Tongue (tissue), 2 donors: ENCODE measurements around the gene CLDN22. TPM values are rescaled to one million over a fixed set of nuclear protein-coding genes. Genes with fewer than 3 reads are reported as not detected.
"Not testable (repeated sequence)": the region's sequence is repeated elsewhere in the genome, so short reads cannot be mapped to it uniquely, and the experiment has no call there.

Experiments used
- DNase-seq: peaks from one replicate; pipeline ENCODE4 v3.0.0-alpha.2; 2015
- total RNA-seq: library from RNA; depleted of rRNA; stranded (reverse); fragments of >200 nt; gene quantifications from one replicate; pipeline ENCODE4 v1.2.3, GENCODE V29; 2014

CLDN22 gene
- total RNA-seq, 1 donor from 2014 or later: 0.31 TPM

DNA sequence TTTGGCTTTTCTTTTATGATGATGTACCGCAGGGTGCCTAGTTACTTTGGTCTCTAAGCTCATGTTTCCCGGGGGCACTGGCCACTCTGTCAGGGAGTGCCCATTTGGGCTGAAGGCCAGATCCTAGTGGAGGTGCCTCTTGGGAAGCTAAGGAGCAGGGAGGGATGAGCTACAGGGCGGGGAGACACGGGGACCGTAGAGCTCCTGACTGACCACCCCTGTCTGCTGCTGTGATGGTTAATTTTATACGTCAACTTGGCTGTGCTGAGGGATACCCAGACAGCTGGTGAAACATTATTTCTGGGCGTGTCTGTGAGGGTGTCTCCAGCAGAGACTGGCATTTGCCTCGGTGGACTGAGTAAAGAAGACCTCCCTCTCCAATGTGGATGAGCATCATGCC lies 27.1 kb upstream of the CLDN22 start:
- no peak for DNase-seq

DNA sequence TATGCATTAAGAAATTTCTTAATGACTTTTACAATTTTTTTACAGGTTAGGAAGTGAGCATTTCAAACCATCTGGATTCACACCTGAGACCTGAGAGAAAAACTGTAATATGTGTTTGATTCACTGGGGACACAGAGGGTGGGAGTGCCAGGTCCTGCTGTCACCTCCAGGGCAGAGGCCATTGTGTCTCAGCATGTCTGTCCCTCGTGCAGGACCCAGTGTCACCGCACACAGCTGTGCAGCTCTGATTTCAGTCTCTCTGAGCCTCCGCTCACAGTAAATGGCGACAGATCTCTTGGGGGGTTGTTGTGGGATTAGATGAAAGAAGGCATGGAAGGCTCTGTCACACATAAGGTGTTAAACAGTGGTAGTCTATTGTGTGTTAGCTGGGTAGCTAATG lies 25.2 kb upstream of the CLDN22 start:
- no peak for DNase-seq

DNA sequence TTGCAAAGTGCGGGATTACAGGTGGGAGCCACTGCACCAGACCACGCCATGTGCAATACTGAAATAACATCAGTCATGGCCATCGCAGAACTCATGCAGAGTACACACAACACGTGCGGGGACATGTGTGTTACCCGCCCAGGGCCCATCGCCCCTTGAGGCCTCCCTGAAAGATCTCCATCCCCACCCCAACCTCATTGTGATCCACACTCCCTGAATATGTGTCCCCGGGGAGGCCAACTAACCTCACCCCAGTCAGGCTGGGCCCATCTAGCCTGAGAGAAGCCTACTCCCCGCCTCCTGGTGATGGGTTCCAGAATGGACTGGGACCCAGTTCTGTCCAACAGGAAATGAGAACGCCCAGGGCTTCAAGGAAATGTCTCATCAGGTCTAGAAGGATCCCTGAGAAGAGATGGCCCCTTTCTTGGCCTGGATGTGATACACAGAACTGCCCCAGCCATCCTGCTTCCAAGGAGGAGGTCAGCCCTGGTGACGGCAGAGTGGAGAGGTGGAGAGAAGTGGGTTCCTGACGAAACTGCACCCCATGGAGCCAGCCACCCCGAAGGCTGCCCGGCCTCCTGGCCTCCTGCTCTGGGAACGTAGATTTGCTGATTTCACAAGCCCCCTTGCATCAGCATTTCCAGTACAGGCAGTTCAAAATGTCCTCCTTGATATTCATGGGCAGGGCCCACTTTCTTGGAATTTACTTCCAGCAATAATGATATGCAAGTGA lies 24.6 kb upstream of the CLDN22 start:
- DNase-seq: no peak

DNA sequence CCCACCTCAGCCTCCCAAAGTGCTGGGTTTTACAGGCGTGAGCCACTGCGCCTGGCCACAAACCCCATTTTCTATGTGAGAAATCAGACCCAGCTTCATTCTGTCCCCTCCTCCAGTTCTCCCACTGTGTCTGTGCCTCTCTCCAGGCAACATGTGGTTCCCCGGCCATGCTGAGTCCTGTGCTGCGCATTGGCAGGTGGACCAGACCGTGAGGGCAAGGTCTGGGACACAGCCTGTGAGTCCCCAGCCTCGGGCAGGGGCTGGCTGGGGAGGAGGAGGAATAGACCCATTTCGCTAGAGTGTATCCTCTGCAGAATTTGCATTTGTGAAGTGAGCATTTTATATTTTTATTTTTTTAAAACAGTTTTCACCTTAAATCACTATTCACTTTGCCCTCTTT lies 23.7 kb upstream of the CLDN22 start:
- DNase-seq: no peak

DNA sequence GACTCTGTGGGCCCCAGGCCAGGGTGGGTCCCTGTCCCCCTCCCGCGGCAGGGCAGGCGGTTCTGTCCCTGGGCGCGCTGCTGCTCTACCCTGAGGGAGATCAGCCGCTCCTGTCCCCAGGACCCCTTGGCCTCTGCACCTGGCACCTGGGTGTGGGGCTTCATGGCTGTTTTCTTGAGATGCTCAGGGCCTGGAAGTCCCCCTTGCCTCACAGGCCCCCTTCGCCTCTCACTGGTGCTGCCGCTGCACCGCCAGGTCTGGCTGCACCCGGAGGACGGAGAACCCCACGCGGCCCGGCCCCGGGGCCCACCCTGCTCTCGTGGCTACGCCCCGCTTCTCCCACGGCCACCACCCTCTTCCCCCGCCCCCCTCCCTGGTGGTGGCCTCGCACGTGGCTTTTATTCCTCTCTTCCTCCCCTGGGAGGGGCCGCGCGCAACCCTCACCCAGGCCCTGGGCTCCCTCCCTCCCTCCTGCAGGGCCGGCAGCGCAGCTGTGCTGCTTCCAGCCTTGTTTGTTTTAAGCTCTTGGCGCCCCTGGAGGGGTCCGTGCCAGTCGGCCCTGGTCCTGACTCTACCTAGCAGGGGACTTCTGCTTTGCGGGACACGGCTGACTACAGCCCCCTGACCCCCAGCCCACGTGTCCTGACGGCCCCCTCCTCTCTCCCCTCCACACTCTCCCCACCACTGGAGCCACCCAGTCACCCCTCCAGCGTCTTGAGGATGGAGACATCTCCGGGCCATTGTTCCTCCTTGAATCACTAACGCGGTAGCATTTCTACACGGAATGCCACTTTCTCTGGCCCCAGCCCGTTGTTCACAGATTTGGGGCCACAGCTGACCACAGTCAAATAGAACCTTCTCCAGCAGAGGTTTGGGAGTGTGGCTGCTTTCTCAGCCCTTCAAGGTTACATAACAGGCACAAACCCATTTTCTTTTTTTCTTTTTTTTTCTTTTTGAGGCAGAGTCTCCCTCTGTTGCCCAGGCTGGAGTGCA lies 22.8 kb upstream of the CLDN22 start:
- DNase-seq: peak; percentile 45

DNA sequence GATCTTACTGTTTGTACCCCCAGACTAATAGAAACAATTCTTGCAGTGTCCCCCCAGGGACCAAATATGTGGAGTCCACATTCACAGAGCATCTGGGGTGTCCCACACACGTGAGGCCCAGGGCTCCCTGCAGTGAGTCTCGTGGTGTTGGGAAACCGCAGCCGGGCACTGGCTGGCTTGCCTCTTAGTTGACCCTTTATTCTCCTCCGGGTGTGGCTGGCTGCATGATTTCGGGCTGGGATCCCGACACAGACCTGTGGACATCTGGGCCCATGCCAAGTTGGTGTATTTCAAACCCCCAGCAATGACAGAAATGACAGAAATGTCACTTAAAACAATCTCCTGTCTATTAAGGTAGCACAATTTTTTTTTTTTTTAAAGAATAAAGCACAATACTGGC lies 17.8 kb upstream of the CLDN22 start:
- no peak for DNase-seq

DNA sequence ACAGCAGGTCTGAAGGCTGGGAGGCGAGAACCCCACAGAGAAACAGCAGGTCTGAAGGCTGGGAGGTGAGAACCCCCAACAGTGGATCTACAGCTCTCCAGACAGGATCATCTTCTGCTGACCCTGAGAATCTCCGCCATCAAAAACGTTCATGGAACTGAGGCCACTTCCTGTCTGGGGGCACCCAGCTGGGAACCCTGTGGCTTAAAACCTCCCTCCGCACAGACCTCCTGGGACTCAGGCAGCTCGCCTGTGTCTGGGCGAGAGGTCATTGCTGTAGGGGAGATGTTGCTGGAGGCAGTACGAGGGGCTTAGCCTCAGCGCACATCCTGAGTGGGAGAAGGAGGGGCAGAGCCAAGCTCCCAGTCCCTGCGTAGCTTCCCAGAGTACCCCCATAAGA lies 17.3 kb upstream of the CLDN22 start:
- no peak for DNase-seq

DNA sequence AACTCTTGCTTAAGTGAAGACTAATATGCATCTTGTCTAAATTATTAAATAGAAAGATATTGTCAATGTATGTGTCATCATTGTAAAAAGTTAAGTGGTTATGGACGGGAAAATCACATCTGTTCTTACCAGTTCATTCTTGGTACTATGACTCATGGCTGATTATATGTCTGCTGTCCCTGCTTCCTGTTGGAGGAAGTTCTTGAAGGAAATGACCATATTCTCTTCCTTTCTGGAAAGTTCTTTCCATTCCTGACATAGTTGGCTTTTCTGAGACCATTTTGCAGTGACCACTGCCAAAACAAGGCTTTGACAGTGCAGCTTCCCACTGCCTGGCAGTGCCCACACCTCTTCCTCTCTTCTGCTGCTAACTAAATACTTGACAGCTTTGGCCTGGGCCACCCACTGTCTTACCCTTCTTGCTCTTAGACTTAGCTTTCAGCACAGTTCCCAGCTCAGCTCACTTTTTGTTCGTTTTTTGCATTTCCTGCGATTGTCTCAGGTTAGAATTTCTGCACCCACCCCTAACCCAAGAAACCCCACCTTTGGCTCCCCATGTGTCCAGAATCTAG lies 15.4 kb upstream of the CLDN22 start:
- DNase-seq: no peak

DNA sequence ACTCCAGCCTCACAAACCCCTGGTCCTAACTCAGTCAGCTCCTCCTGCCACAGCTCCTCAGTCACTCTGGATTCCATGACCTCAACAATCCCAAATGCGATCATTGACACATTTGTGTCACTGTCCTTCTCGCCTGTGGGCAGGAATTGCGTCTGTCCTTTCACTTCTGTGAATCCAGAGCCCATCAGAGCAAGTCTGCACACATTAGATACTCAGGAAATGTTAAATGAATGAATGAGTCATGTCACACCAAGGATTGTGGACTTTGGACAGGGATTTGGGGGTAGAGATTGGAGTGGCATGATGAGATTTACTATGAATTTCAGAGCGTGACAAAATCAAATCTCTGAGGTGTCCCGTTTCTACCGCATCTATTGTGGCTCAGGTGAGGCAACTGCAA lies 13.9 kb upstream of the CLDN22 start:
- no peak for DNase-seq

DNA sequence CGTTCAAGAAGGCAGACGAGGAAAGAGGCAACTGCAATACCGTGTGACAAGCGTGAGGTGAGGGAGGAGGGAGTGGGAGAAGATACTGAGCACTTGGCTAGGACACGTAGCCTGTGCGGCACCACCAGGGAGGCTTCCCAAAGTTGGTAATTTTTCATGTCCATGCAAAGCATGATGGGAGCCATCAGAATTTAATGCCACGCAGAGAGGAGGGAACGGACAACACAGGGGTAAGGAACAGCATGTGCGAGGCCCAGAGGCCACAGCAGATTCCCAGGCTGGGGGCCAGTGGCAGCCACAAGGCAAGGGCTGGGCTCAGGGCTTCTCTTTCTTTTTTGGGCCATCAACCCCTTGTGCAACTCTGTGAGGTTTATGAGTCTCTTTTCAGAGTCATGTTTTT lies 13.1 kb upstream of the CLDN22 start:
- DNase-seq: no peak

DNA sequence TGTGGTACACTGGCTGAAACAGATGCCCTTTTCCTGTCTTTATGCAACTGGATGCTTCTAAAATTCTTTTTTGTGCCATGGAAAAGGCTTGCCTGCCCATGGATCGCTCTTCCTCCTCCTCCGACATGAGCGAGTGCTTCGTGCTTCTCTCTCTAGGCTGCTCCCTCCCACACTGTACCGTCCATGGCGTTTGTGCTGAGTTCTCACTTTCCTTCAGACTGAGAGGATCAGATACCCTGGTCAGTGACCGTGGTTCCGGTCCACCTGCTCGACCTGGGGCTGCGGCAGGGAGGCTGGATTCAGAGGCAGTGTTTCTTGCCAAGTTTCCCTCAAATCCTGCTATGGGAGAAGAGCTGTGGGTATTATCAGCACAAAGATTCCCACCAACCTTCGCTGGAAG lies 12.4 kb upstream of the CLDN22 start:
- DNase-seq: no peak

DNA sequence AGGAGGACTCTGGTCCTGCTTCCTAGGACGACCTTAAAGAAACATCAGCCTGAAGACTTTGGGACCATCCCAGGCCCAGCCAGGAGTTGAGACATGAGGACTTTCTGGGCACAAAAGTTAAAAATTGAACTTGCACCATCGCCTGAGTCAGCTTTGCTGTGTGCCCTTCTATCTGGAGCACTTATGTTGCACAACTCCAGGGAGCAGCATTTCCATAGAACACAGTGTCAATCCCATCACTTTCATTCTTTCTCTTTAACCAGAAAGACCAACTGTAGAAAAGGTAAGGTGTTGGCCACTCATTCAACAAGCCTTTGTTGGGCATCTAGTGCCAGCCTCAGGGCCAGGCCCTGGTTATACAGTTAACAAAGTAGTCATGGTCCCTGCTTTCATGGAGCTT lies 10.8 kb upstream of the CLDN22 start:
- no peak for DNase-seq

DNA sequence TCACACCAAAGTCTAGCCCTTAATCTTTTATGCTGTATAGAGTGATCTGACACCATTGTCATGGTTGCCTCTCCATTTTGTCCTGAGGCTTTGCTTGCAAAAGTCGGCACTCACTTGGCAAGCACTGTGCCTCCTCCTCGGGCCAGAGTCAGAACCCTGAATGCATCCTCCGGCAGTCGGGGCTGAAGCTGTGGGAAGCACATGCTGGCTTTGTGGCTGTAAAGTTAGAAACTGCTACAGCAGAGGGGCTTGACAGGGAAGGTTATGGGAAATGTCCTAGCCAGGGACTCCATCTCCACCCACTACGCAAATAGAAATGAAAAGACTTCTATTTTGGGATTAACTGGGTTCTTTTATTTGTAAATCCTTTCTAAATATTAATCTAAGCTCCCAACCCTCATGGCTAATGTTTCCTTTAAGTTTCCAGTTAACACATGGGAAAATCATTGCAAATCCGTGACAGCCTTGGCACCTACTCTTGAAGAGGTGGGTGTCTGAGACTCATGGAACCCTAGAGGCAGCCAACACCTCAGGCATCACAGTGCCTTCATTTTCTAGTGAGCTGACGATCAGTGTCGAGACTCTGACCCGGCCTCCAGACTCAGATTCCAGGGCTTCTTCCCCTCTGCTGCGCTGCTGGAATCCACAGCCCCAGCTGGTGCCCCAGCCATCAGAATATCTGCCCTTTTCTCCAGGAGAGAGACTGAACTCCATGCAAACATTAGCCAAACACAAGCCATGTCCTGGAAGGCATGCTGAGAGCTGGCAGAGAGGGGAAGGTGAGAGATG lies 10.1 kb upstream of the CLDN22 start:
- DNase-seq: peak; percentile 30

DNA sequence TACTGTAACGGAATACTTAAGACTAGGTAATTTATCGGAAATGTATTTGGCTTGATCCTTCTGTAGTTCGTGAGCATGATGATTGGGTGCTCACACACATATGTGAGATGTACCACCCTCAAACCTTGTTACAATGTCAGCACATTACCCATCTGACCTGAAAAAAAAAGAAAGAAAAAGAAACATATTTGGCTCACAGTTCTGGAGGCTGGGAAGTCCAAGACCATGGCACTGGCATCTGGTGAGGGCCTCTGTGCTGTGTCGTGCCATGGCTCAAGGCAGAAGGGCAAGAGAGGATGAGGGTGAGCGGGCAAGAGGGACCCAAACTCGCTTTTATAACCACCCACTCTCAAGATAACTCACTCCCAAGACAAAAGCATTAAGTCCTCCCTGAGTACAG lies 9.2 kb upstream of the CLDN22 start:
- DNase-seq: no peak

DNA sequence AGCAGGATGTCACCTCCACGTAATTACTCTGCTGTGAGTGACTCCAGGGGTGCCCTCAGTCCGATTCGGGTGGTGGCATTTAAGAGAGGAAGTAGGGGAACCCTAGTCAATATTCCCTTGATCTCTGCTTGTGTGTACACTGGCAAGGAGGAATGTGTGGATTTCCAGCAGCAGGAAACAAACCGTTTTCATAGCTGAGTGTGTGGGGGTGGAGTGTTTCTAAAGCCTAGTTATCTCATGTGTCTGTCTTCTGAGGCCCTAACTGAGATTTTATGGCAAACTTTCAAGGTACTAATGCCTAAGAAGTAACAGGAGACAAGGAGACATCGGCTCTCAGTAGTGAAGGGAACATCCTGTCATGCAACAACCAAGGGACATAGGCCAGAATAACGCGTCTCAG lies 8.8 kb upstream of the CLDN22 start:
- no peak for DNase-seq

DNA sequence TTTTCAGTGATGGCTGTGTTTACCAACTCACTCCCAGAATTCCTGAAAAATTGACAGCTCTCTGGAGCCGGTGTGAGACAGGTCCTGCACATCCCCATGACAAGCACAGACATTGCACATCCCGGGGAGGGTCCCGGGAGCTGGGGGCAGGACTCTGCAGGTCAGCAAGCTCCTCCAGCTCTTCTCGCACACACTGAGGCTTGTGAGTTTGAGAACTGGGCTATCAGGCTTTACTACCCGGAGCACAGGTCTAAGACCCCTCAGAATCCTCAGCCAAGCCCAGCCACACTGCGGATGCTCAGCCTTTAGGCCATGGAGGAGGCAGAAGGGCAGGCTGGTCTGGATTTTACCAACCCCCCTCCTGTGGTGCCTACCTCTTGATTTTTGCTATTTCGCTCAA lies 7.8 kb upstream of the CLDN22 start:
- DNase-seq: no peak

DNA sequence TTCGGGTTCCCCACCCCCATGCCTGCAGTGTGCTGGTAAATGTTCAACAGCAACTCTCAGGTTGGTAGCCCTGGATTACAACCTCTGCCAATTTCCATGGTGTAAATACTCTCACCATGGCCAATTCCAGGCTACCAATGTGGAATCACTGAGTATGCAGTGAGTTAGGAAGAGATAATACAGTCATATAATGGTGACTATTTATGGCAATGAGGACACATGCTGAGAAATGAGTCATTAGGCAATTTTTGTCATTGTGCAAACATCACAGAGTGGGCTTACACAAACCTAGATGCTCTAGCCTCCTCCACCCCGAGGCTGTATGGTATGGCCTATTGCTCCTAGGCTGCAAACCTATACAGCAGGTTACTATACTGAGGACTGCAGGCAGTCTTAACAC lies 6.8 kb upstream of the CLDN22 start:
- DNase-seq: no peak

DNA sequence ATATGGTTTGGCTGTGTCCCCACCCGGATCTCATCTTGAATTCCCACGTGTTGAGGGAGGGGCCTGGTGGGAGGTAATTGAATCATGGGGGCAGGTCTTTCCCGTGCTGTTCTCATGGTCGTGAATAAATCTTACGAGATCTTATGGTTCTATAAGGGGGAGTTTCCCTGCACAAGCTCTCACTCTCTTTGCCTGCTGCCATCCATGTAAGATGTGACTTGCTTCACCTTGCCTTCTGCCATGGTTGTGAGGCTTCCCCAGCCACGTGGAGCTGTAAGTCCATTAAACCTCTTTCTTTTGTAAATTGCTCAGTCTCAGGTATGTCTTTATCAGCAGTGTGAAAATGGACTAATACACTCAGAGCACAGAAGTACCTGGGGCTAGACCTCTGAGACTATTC lies 6.3 kb upstream of the CLDN22 start:
- DNase-seq: not testable (repeated sequence)

DNA sequence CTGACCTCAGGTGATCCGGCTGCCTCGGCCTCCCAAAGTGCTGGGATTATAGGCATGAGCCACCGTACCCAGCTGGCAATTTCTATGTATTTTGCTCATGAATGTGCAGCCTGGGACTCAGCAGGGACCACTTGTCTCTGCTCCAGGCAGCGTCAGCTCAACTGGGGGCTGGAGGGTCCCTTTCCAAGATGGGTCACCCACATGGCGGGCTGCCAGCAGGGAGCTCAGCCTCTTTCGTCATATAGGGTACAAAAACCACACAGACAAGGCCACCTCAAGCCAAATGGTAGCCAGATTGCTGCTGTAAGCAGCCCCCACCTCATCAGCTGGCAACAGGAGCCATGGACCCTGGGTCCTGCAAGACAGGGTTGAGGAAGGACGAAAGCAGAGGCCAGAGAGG lies 4.5 kb upstream of the CLDN22 start:
- DNase-seq: no peak

DNA sequence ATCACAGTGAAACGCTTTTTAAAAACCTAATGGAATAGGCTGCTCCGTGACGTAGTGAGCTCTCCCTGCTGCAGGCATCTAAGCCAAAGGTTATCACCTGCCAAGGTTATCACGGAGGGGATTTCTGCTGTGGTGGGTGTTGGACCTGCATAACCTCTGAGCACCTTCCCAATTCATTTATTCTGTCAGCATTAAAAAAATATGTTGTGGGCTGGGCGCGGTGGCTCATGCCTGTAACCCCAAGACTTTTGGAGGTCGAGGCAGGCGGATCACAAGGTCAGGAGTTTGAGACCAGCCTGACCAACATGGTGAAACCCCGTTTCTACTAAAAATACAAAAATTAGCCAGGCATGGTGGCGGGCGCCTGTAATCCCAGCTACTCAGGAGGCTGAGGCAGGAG lies 4.0 kb upstream of the CLDN22 start:
- DNase-seq: not testable (repeated sequence)

DNA sequence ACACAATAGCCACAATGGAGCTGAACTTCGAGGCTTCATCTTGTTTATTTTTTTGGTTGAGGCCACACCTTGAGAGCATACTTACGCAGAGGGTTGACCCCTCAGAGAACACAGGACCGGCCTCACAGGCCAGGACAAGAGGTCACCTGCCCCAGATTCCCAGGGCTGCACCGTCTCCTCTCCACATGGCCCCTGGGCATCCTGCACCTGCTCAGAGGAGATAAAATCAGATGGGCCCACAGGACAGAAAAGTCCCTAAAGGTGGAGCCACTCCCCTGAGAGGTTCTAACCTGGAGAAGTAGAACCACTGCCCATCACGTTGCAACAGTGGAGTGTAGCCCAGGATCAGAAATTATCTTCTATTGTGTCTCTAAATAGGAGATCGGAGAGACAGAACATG lies 3.2 kb upstream of the CLDN22 start:
- no peak for DNase-seq

DNA sequence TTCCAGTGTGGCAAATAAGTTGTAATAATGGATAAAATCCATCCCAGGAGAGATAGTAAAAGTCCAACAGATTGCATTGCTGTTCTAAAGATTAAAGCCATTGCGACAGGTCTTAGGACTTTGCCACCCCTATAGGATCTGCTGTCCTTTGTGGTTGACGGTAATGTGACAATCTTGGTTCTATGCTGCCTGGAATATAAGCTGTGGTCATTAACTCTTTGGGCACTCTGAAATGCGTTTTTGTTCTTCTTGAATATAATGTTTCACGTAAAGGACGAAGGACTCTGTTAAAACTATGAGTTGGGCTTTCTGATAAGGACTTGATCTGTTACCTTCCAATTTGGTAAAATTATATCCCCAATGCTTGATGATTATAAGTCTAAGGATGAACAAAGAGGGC lies 2.2 kb upstream of the CLDN22 start, which contains the start of gene CLDN24:
TSS of gene CLDN24 (minus strand) at position 101 of the 400 bp plus-strand sequence. CDS start at position 101, 0 bp downstream.
- no peak for DNase-seq
